DND-41 (cell line): ENCODE results near the gene UNC45B.

ENCODE experiments used
- ATAC-seq: fragments of 200-7000 bp; cut with Tn5 transposase; 3 replicates; pipeline ENCODE4 v1.9.1; 2021; ENCODE audit warnings: low read depth; ENCODE audit not compliant: insufficient read depth
- DNase-seq: peaks from one replicate; pipeline ENCODE4 v3.0.0-alpha.2; 2020
- H2AFZ ChIP-seq: 2 replicates; pipeline ENCODE4 v1.6.0; 2012; ENCODE audit warnings: low read depth, low read length
- H3K27ac ChIP-seq: 2 replicates; pipeline ENCODE4 v1.5.1; 2012; ENCODE audit warnings: low read length, inconsistent platforms
- H3K27me3 ChIP-seq: fragments of 200-600 bp; sonication (generic); 2 replicates; pipeline ENCODE4 v1.6.0; 2012; ENCODE audit warnings: low read length, mild to moderate bottlenecking, inconsistent platforms; ENCODE audit not compliant: insufficient read depth, poor library complexity
- H3K36me3 ChIP-seq: 2 replicates; pipeline ENCODE4 v1.5.1; 2012; ENCODE audit warnings: low read length, inconsistent platforms; ENCODE audit not compliant: insufficient read depth
- H3K4me1 ChIP-seq: 2 replicates; pipeline ENCODE4 v1.5.1; 2012; ENCODE audit warnings: mild to moderate bottlenecking, low read length; ENCODE audit not compliant: insufficient read depth
- H3K4me2 ChIP-seq: 2 replicates; pipeline ENCODE4 v1.6.0; 2012; ENCODE audit warnings: mild to moderate bottlenecking, moderate library complexity, low read length, inconsistent platforms; ENCODE audit not compliant: insufficient read depth
- H3K4me3 ChIP-seq, 2 experiments: fragments of 200-600 bp in 1 of 2; shearing (Covaris generic) in 1 of 2; 2 replicates each; pipeline ENCODE4 v1.5.1; 2012 to 2016; ENCODE audit warnings: inconsistent platforms in 2 of 2, low read length in 2 of 2, mild to moderate bottlenecking in 2 of 2, low read depth in 1 of 2, moderate library complexity in 1 of 2
- H3K79me2 ChIP-seq: 2 replicates; pipeline ENCODE4 v1.6.0; 2012; ENCODE audit warnings: low read length, inconsistent platforms; ENCODE audit not compliant: insufficient read depth
- H3K9ac ChIP-seq: 2 replicates; pipeline ENCODE4 v1.6.0; 2012; ENCODE audit warnings: low read depth, mild to moderate bottlenecking, inconsistent platforms, low read length, moderate library complexity
- H3K9me3 ChIP-seq: 2 replicates; pipeline ENCODE4 v1.5.1; 2012; ENCODE audit warnings: low read length, moderate library complexity, mild to moderate bottlenecking, inconsistent platforms; ENCODE audit not compliant: insufficient read depth, severe bottlenecking
- H4K20me1 ChIP-seq: 2 replicates; pipeline ENCODE4 v1.6.0; 2012; ENCODE audit warnings: low read length; ENCODE audit not compliant: insufficient read depth
- CTCF ChIP-seq: IDR thresholded peaks from 2 replicates; pipeline ENCODE4 v1.5.1; 2012; ENCODE audit warnings: borderline replicate concordance, low read length, moderate library complexity, mild to moderate bottlenecking; ENCODE audit not compliant: poor library complexity, severe bottlenecking; ENCODE audit errors: extremely low read depth
- EZH2 ChIP-seq: IDR thresholded peaks from 3 replicates; pipeline ENCODE4 v1.6.1; 2012; ENCODE audit warnings: borderline replicate concordance, low read depth, mild to moderate bottlenecking, moderate library complexity, low read length, inconsistent platforms; ENCODE audit not compliant: severe bottlenecking

Gene UNC45B

GRCh38 chr17:35129973-35130351 is 17.7 kb upstream of the UNC45B start:
- TF ChIP-seq EZH2 (no peak), CTCF (no peak)
- Histone ChIP-seq H3K4me1 (no peaks in the 10 kb centered on the region), H3K27ac (no peak overlapping the region), H3K79me2 (no peaks in the 10 kb centered on the region), H3K9ac (no peak overlapping the region), H3K4me3 (no peak overlapping the region), H3K27me3 (no peaks in the 10 kb centered on the region), H3K4me2 (no peak overlapping the region), H3K9me3 (no peaks in the 10 kb centered on the region), H2AFZ (no peak overlapping the region), H4K20me1 (peaks cover 17% of the 10 kb centered on the region), H3K36me3 (peaks cover 48% of the 10 kb centered on the region)
- peak; percentile 23; the same call in 1 of the 3 replicates for ATAC-seq
- DNase-seq, result no peak

- peaks cover 52% of the 10 kb centered on the region for H3K36me3 ChIP-seq
- TF ChIP-seq CTCF, result no peak
- TF ChIP-seq EZH2, result no peak
- no peak overlapping the region for H3K4me3 ChIP-seq
- H3K27me3 ChIP-seq, result no peaks in the 10 kb centered on the region
- H4K20me1 ChIP-seq, result peaks cover 17% of the 10 kb centered on the region
- no peak overlapping the region for H2AFZ ChIP-seq
- H3K9me3 ChIP-seq, result no peaks in the 10 kb centered on the region
- no peaks in the 10 kb centered on the region for H3K79me2 ChIP-seq
- peak; percentile 17; the same call in 1 of the 3 replicates for ATAC-seq
- no peak overlapping the region for H3K27ac ChIP-seq
- no peak overlapping the region for H3K9ac ChIP-seq
- no peak overlapping the region for H3K4me2 ChIP-seq
- no peak for DNase-seq
- no peaks in the 10 kb centered on the region for H3K4me1 ChIP-seq
Measured at GRCh38 chr17:35130392-35130791, 17.2 kb upstream of the UNC45B start.

- H3K36me3 ChIP-seq, result peaks cover 69% of the 10 kb centered on the region
- ATAC-seq, result no peak
Measured at GRCh38 chr17:35132099-35132498, 15.5 kb upstream of the UNC45B start.

More at GRCh38 chr17:35132099-35132498, 15.5 kb upstream of the UNC45B start:
- Histone ChIP-seq H4K20me1 (peaks cover 23% of the 10 kb centered on the region), H3K79me2 (no peaks in the 10 kb centered on the region), H3K27ac (no peak overlapping the region), H3K27me3 (no peaks in the 10 kb centered on the region), H3K9me3 (no peaks in the 10 kb centered on the region), H3K4me3 (no peak overlapping the region), H2AFZ (no peak overlapping the region), H3K4me1 (no peaks in the 10 kb centered on the region), H3K9ac (no peak overlapping the region), H3K4me2 (no peak overlapping the region)
- no peak for DNase-seq
- TF ChIP-seq EZH2, result no peak
- TF ChIP-seq CTCF, result no peak
